B cell (primary cell): ENCODE results near the gene PINLYP. TPM values are rescaled to one million over a fixed set of nuclear protein-coding genes. Genes with fewer than 3 reads are reported as not detected.

Experiments
- ATAC-seq: fragments of 200-7000 bp; cut with Tn5 transposase; one replicate; pipeline ENCODE4 v1.10.0; 2021; ENCODE audit warnings: low read depth, mild to moderate bottlenecking, moderate number of reproducible peaks, moderate library complexity
- CTCF ChIA-PET: fragments of 350-600 bp; sonication (Branson Sonifier 250); formaldehyde crosslinking; loops from one replicate; lab custom pipeline; 2021; ENCODE audit warnings: antibody characterized with exemption, inconsistent platforms; lab: Charles Lee
- POLR2A ChIA-PET: fragments of 350-600 bp; sonication (Branson Sonifier 250); formaldehyde crosslinking; loops from one replicate; lab custom pipeline; 2021; ENCODE audit warnings: antibody characterized with exemption; lab: Charles Lee
- DNase-seq: peaks from one replicate; pipeline ENCODE4 v3.0.0; 2013
- H2AFZ ChIP-seq: 2 replicates; pipeline ENCODE4 v1.6.1; 2012; ENCODE audit warnings: mild to moderate bottlenecking, low read depth, low read length; ENCODE audit not compliant: insufficient read depth, poor library complexity, severe bottlenecking
- H3K27ac ChIP-seq, 2 donors: 1 replicate in 1 of 2; 2 replicates in 1 of 2; pipeline ENCODE4 v1.5.1; 2012 to 2013; ENCODE audit warnings: low read length in 2 of 2, mild to moderate bottlenecking in 2 of 2, moderate library complexity in 1 of 2
- H3K27me3 ChIP-seq, 4 experiments: fragments of 200-600 bp in 1 of 4; sonication (generic) in 1 of 4; replicated peaks in 1 of 4; 1 replicate in 2 of 4; 2 replicates in 2 of 4; pipeline versions ENCODE4 v1.6.1 to v1.7.0; 2013 to 2016; ENCODE audit warnings: low read length in 3 of 4, mild to moderate bottlenecking in 2 of 4, mixed read lengths in 1 of 4, moderate library complexity in 1 of 4; ENCODE audit not compliant: insufficient read depth in 4 of 4, control insufficient read depth in 3 of 4; ENCODE audit errors: control extremely low read depth in 1 of 4
- H3K36me3 ChIP-seq, 2 experiments: replicated peaks in 1 of 2; 1 replicate in 1 of 2; 2 replicates in 1 of 2; pipeline versions ENCODE4 v1.6.1 to v1.7.1; 2013; ENCODE audit warnings: low read length in 1 of 2; ENCODE audit not compliant: insufficient read depth in 2 of 2, control insufficient read depth in 1 of 2; ENCODE audit errors: control extremely low read depth in 1 of 2, extremely low read depth in 1 of 2
- H3K4me1 ChIP-seq, 2 donors: fragments of 200-600 bp in 1 of 2; sonication (generic) in 1 of 2; 1 replicate in 1 of 2; 2 replicates in 1 of 2; pipeline versions ENCODE4 v1.5.1 to v1.6.1; 2013 to 2017; ENCODE audit warnings: low read length in 2 of 2; ENCODE audit not compliant: control insufficient read depth in 2 of 2, insufficient read depth in 2 of 2
- H3K4me2 ChIP-seq: replicated peaks from 2 replicates; pipeline ENCODE3; 2012; ENCODE audit warnings: mild to moderate bottlenecking, low read depth, low read length; ENCODE audit not compliant: poor library complexity, severe bottlenecking
- H3K4me3 ChIP-seq, 5 experiments: fragments of 200-600 bp in 1 of 5; sonication (generic) in 1 of 5; 1 replicate in 3 of 5; 2 replicates in 2 of 5; pipeline versions ENCODE4 v1.5.1 to v1.7.0; 2011 to 2016; ENCODE audit warnings: low read length in 4 of 5, mild to moderate bottlenecking in 4 of 5, low read depth in 2 of 5, control low read depth in 1 of 5, moderate library complexity in 1 of 5; ENCODE audit not compliant: insufficient read depth in 1 of 5; ENCODE audit errors: control extremely low read depth in 1 of 5, extremely low read depth in 1 of 5
- H3K79me2 ChIP-seq: fragments of 200-600 bp; sonication (generic); one replicate; pipeline ENCODE4 v1.6.0; 2016; ENCODE audit warnings: low read length; ENCODE audit not compliant: control insufficient read depth, insufficient read depth
- H3K9ac ChIP-seq: fragments of 200-600 bp; sonication (generic); 2 replicates; pipeline ENCODE4 v1.6.1; 2017; ENCODE audit warnings: mild to moderate bottlenecking, low read length, moderate library complexity
- H3K9me3 ChIP-seq, 3 donors: one replicate each; pipeline versions ENCODE4 v1.6.1 to v1.7.1; 2013; ENCODE audit warnings: low read length in 2 of 3; ENCODE audit not compliant: control insufficient read depth in 2 of 3, insufficient read depth in 1 of 3; ENCODE audit errors: control extremely low read depth in 1 of 3
- H4K20me1 ChIP-seq: 2 replicates; pipeline ENCODE4 v1.6.0; 2012; ENCODE audit warnings: mild to moderate bottlenecking, low read length; ENCODE audit not compliant: insufficient read depth, control insufficient read depth, poor library complexity, severe bottlenecking
- H3K27ac Mint-ChIP-seq: one replicate; pipeline ENCODE4 v1.8.0; 2021; ENCODE audit warnings: mixed read lengths
- H3K27me3 Mint-ChIP-seq: one replicate; pipeline ENCODE4 v1.8.0; 2021; ENCODE audit warnings: mixed read lengths
- H3K4me1 Mint-ChIP-seq: one replicate; pipeline ENCODE4 v1.8.0; 2021; ENCODE audit warnings: mixed read lengths
- H3K4me3 Mint-ChIP-seq: one replicate; pipeline ENCODE4 v1.8.0; 2021; ENCODE audit warnings: mixed read lengths
- H3K9me3 Mint-ChIP-seq: one replicate; pipeline ENCODE4 v1.8.0; 2022; ENCODE audit warnings: mixed read lengths; ENCODE audit not compliant: insufficient read depth
- EZH2 ChIP-seq: IDR thresholded peaks from 2 replicates; pipeline ENCODE4 v1.6.1; 2012; ENCODE audit warnings: borderline replicate concordance, low read depth, mild to moderate bottlenecking, moderate library complexity, low read length; ENCODE audit not compliant: insufficient read depth, poor library complexity, severe bottlenecking
- WGBS: methylation state at CpG from one replicate; pipeline ENCODE4 v1.1.5; 2013; ENCODE audit warnings: missing lambda C conversion rate; ENCODE audit not compliant: insufficient coverage; 5-methylcytosine and 5-hydroxymethylcytosine counted together
- intact Hi-C: fragments of 100-400 bp; cut with micrococcal nuclease; formaldehyde crosslinking; loops from one replicate; pipeline ENCODE4 v1.10.0; 2022
- polyA plus RNA-seq: library from polyadenylated mRNA; depleted of rRNA; stranded (reverse); fragments of >200 nt; gene quantifications from 2 replicates; pipeline ENCODE4 v1.2.3, GENCODE V29; 2012
- total RNA-seq, 2 donors: library from RNA; stranded (reverse); fragments of 120-200 nt in 1 of 2; gene quantifications; 1 replicate in 1 of 2; 2 replicates in 1 of 2; pipeline versions ENCODE4 v1.2.3 to v1.2.4, GENCODE V29; 2013 to 2022
- TF ChIP-seq, protein P1 (sequence below): fragments of 200-600 bp; IDR thresholded peaks from one replicate; pipeline ENCODE4 v1.8.0; 2022; ENCODE audit warnings: antibody characterized with exemption, mild to moderate bottlenecking

The PINLYP gene
- total and polyA plus RNA-seq, 2 donors (not counting 1 experiment from before 2014, with no cell fraction given) = 2.0 to 2.9 TPM

DNA sequence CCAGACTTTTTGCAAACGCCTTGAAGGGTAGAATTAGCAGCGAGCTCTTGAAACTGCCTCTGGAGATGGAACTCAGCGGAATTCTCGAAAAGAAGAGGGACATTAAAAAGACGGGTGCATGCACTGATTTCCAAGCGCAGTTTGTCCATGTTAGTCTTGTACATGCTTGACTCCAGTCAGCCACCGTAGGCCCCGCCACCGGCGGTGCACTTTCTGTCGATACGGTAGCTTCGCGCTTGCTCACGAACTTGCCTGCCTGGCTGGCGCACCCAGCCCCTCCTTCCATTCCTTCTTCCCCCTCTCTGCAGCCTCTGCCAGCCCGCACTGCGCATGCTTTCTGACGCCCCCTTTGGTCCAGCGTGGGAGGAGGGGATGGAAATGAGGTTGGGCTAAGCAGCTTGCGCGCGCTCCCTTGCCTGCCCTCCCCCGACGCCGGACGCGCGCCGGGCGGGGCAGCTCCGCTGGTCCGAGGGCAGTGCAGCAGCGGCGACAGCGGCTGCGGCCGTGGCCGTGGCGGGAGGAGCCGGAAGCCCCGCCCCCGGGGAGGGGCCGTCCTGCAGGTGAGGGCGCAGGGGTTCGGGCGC lies 42.5 kb upstream of the PINLYP start, which contains the start of gene ZNF575:
ZNF575 (plus strand) TSS at position 227 of the 584 bp plus-strand sequence. CDS start 1,235 bp downstream, outside the sequence.
- peaks cover 3% of the 10 kb centered on the region for H3K9me3 Mint-ChIP-seq
- DNase-seq (peak; percentile 93), ATAC-seq (peak; percentile 54)
- Histone ChIP-seq H3K4me1 (peaks cover 5 to 28% of the 10 kb centered on the region in 2 donors), H3K36me3 (peaks cover 0 to 2% of the 10 kb centered on the region in 2 experiments), H4K20me1 (no peaks in the 10 kb centered on the region), H2AFZ (peak within 1 kb of the TSS; percentile 82), H3K9ac (peak within 1 kb of the TSS; percentile 77), H3K79me2 (no peaks in the 10 kb centered on the region), H3K9me3 (peaks cover 0 to 10% (median 0%) of the 10 kb centered on the region in 3 donors), H3K27ac (peak within 1 kb of the TSS; percentile 25 to 67), H3K4me3 (peak within 1 kb of the TSS; percentile 71 to 94 (median 76)), H3K4me2 (peak within 1 kb of the TSS; percentile 93), H3K27me3 (no peaks in the 10 kb centered on the region)
- POLR2A ChIA-PET = interaction anchor here (0.5 to 2.7 kb wide), 11 partner anchors 9 to 93 kb away, joined by 3 to 12 read pairs (median 5); partner anchors contain the start of genes PHLDB3, PINLYP, XRCC1 and ZNF428
- CTCF ChIA-PET = interaction anchor here (0.6 to 7.5 kb wide), 15 partner anchors 9 to 1109 kb away, joined by 3 to 74 read pairs (median 4); partner anchors contain the start of genes IRGQ and ZNF576
- peaks cover 26% of the 10 kb centered on the region for H3K4me1 Mint-ChIP-seq
- TF ChIP-seq, protein P1, sequence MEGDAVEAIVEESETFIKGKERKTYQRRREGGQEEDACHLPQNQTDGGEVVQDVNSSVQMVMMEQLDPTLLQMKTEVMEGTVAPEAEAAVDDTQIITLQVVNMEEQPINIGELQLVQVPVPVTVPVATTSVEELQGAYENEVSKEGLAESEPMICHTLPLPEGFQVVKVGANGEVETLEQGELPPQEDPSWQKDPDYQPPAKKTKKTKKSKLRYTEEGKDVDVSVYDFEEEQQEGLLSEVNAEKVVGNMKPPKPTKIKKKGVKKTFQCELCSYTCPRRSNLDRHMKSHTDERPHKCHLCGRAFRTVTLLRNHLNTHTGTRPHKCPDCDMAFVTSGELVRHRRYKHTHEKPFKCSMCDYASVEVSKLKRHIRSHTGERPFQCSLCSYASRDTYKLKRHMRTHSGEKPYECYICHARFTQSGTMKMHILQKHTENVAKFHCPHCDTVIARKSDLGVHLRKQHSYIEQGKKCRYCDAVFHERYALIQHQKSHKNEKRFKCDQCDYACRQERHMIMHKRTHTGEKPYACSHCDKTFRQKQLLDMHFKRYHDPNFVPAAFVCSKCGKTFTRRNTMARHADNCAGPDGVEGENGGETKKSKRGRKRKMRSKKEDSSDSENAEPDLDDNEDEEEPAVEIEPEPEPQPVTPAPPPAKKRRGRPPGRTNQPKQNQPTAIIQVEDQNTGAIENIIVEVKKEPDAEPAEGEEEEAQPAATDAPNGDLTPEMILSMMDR = no peak
- no peak for TF ChIP-seq EZH2
- H3K27me3 Mint-ChIP-seq = no peaks in the 10 kb centered on the region
- WGBS = under 1% methylated on average over 43 of the region's 47 CpGs
- intact Hi-C loops = loop anchor here (1.0 to 2.0 kb wide), 6 partner anchors 29 to 135 kb away; partner anchors contain the start of genes IRGQ, PHLDB3, PINLYP and XRCC1
- H3K27ac Mint-ChIP-seq = peak within 1 kb of the TSS; percentile 96
- H3K4me3 Mint-ChIP-seq = peak within 1 kb of the TSS; percentile 91
